Measurements from ENCODE around the gene NPTXR.

- TF ChIP-seq, protein P1, sequence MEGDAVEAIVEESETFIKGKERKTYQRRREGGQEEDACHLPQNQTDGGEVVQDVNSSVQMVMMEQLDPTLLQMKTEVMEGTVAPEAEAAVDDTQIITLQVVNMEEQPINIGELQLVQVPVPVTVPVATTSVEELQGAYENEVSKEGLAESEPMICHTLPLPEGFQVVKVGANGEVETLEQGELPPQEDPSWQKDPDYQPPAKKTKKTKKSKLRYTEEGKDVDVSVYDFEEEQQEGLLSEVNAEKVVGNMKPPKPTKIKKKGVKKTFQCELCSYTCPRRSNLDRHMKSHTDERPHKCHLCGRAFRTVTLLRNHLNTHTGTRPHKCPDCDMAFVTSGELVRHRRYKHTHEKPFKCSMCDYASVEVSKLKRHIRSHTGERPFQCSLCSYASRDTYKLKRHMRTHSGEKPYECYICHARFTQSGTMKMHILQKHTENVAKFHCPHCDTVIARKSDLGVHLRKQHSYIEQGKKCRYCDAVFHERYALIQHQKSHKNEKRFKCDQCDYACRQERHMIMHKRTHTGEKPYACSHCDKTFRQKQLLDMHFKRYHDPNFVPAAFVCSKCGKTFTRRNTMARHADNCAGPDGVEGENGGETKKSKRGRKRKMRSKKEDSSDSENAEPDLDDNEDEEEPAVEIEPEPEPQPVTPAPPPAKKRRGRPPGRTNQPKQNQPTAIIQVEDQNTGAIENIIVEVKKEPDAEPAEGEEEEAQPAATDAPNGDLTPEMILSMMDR (IDR thresholded peaks at IDR 0.05; ENCODE audit: low read length) = no peak
- no peak for TF ChIP-seq EZH2 (IDR thresholded peaks at IDR 0.05; ENCODE audit: borderline replicate concordance, low read length)
Measured at GRCh38 chr22:38852522-38852921, 8.7 kb upstream of the NPTXR start.
